PFSK-1 (cell line): ENCODE measurements around the gene FAM53B.

Experiments
- POLR2AphosphoS5 ChIP-seq: IDR thresholded peaks from 2 replicates; pipeline ENCODE4 v1.6.1; 2012; ENCODE audit warnings: low read depth, mild to moderate bottlenecking, control low read depth, low read length, moderate library complexity
- TAF1 ChIP-seq: IDR thresholded peaks from 2 replicates; pipeline ENCODE4 v1.6.1; 2012; ENCODE audit warnings: low read length, control low read depth, borderline replicate concordance; ENCODE audit not compliant: insufficient read depth
- TF ChIP-seq, protein P1 (sequence below), 2 experiments: IDR thresholded peaks; 2 replicates each; pipeline versions ENCODE4 v1.6.1 to v1.8.0; 2011 to 2012; ENCODE audit warnings: low read depth in 2 of 2, low read length in 2 of 2, control low read depth in 1 of 2, inconsistent platforms in 1 of 2, mild to moderate bottlenecking in 1 of 2, moderate library complexity in 1 of 2; ENCODE audit not compliant: insufficient read depth in 1 of 2

DNA sequence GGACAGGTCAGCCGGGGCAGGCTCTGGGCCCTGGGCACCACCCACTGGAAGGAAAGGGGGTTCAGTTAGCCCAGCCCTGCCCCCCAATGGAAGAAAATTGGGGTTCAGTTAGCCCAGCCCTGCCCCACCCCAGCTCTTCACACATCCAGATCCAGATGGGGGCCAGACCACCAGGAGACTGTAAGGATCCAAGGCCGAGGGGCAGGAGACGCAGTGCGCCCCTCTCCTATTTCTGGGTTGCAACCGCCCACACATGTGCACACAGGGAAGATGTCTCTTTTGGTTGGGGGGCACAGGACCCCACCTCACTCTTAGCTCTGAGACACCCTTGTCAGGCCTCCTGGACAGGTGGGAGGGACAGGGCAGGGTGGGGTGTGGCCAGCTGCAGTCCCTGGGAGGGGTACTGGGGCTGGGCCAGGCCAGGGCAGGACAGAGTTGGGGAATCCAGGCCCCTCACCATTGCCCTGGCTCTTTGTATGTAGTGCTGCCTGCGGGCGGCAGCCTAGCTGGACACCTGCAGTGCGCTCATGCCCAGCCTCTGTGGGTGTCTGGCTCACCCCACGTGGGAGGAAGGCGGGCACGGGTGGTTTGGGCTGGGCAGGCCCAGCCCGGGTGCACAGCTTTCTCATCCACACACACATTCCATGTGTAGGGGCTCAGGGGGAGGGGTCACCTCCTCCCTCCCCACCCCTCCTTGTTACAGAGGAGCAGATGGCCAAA is 141.4 kb downstream of the FAM53B start:
- TF ChIP-seq, protein P1, sequence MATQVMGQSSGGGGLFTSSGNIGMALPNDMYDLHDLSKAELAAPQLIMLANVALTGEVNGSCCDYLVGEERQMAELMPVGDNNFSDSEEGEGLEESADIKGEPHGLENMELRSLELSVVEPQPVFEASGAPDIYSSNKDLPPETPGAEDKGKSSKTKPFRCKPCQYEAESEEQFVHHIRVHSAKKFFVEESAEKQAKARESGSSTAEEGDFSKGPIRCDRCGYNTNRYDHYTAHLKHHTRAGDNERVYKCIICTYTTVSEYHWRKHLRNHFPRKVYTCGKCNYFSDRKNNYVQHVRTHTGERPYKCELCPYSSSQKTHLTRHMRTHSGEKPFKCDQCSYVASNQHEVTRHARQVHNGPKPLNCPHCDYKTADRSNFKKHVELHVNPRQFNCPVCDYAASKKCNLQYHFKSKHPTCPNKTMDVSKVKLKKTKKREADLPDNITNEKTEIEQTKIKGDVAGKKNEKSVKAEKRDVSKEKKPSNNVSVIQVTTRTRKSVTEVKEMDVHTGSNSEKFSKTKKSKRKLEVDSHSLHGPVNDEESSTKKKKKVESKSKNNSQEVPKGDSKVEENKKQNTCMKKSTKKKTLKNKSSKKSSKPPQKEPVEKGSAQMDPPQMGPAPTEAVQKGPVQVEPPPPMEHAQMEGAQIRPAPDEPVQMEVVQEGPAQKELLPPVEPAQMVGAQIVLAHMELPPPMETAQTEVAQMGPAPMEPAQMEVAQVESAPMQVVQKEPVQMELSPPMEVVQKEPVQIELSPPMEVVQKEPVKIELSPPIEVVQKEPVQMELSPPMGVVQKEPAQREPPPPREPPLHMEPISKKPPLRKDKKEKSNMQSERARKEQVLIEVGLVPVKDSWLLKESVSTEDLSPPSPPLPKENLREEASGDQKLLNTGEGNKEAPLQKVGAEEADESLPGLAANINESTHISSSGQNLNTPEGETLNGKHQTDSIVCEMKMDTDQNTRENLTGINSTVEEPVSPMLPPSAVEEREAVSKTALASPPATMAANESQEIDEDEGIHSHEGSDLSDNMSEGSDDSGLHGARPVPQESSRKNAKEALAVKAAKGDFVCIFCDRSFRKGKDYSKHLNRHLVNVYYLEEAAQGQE (IDR thresholded peaks at IDR 0.05; ENCODE audit: insufficient read depth in 1 of 2, low read depth in 2 of 2, low read length in 2 of 2): no peak
- no peak for TF ChIP-seq TAF1
- no peak for TF ChIP-seq POLR2AphosphoS5
